HEK293 (cell line): ENCODE measurements around the gene DUSP22.

Experiments
- ATF2 ChIP-seq: fragments of 450-650 bp; formaldehyde crosslinking; IDR thresholded peaks from 2 replicates; pipeline ENCODE4 v1.5.1; 2016; ENCODE audit warnings: missing biosample characterization, missing genetic modification characterization, low read depth
- CTCF ChIP-seq: fragments of 450-650 bp; formaldehyde crosslinking; IDR thresholded peaks from 2 replicates; pipeline ENCODE4 v1.5.1; 2016; ENCODE audit warnings: missing biosample characterization, missing genetic modification characterization
- GLI2 ChIP-seq: fragments of 450-650 bp; formaldehyde crosslinking; IDR thresholded peaks from 2 replicates; pipeline ENCODE4; 2017; ENCODE audit warnings: missing biosample characterization, missing genetic modification characterization, low read depth, borderline replicate concordance
- HIC1 ChIP-seq: fragments of 450-650 bp; formaldehyde crosslinking; IDR thresholded peaks from 2 replicates; pipeline ENCODE4 v1.5.1; 2016; ENCODE audit warnings: missing biosample characterization, missing genetic modification characterization
- REST ChIP-seq: fragments of 450-650 bp; formaldehyde crosslinking; IDR thresholded peaks from 2 replicates; pipeline ENCODE4 v1.5.1; 2016; ENCODE audit warnings: missing biosample characterization, missing genetic modification characterization
- ZBTB7A ChIP-seq: fragments of 450-650 bp; formaldehyde crosslinking; IDR thresholded peaks from 2 replicates; pipeline ENCODE4 v1.5.1; 2016; ENCODE audit warnings: low read depth, missing biosample characterization, missing genetic modification characterization
- ZNF140 ChIP-seq: fragments of 450-650 bp; formaldehyde crosslinking; IDR thresholded peaks from 2 replicates; pipeline ENCODE4 v1.5.1; 2016; ENCODE audit warnings: missing biosample characterization, missing genetic modification characterization

GRCh38 chr6:268394-268935 lies 23.8 kb upstream of the DUSP22 start:
- no peak for TF ChIP-seq CTCF (tag by site-specific recombination)
- no peak for TF ChIP-seq REST (tag by site-specific recombination)
- no peak for TF ChIP-seq ZNF140 (tag by site-specific recombination)
- no peak for TF ChIP-seq HIC1 (tag by site-specific recombination)
- TF ChIP-seq ZBTB7A (tag by site-specific recombination) = no peak
- TF ChIP-seq GLI2 (tag by site-specific recombination) = no peak
- TF ChIP-seq ATF2 (tag by site-specific recombination) = no peak
